ENCODE measurements around the gene SMARCAD1. TPM values are rescaled to one million over a fixed set of nuclear protein-coding genes. Genes with fewer than 3 reads are reported as not detected.

Gene SMARCAD1
- total and polyA plus RNA-seq, 2 experiments from 2014 or later, result 23.8 to 86.2 TPM

DNA sequence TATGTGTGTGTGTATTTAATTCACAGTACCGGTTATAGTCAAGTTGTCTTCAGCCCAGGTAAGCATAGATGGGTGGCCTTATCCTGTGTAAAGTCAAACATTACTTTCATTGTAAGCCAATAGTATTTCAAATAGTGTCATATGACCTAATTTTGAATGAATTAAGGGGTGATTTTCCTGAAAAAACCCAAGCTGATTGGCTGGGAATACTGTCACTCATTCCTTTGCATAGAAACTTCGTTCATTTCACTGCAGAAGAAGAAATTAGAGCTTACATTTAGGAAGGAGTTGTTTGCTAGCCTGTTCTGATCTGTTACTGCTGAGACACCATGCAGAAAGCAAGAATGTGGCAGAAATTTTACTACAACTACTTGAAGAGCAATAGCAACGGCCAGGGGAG is 45.4 kb downstream of the SMARCAD1 start (continued):
- TF ChIP-seq ZNF462 (CRISPR knock-in tag; IDR thresholded peaks at IDR 0.05), result no peak
- TF ChIP-seq STAT1 (IDR thresholded peaks at IDR 0.05; ENCODE audit: unreplicated experiment), result no peak

- Mint-ChIP-seq H3K9me3 (no peaks in the 10 kb centered on the region), H3K27me3 (ENCODE audit: insufficient read depth, low read depth, poor library complexity) (no peaks in the 10 kb centered on the region), H3K4me1 (no peaks in the 10 kb centered on the region), H3K36me3 (ENCODE audit: low read depth) (peaks cover 34% of the 10 kb centered on the region), H3K27ac (no peak overlapping the region), H3K4me3 (no peak overlapping the region)
- no peak overlapping the region for H3K4me3 ChIP-seq
- H2AFZ ChIP-seq, result no peak overlapping the region
- H3K4me2 ChIP-seq, result no peak overlapping the region
- no peak overlapping the region for H3K27ac ChIP-seq (ENCODE audit: low read depth)
- H3F3A ChIP-seq (replicated peaks; ENCODE audit: low read depth), result no peaks in the 10 kb centered on the region
- H3K36me3 ChIP-seq (ENCODE audit: insufficient read depth), result peaks cover 20% of the 10 kb centered on the region
- DNase-seq (ENCODE audit: low spot score) (no peak), ATAC-seq (no peak)
- no peaks in the 10 kb centered on the region for H4K20me1 ChIP-seq (replicated peaks; ENCODE audit: insufficient read depth)
- no peaks in the 10 kb centered on the region for H3K4me1 ChIP-seq (ENCODE audit: insufficient read depth)
- TF ChIP-seq, protein P1, sequence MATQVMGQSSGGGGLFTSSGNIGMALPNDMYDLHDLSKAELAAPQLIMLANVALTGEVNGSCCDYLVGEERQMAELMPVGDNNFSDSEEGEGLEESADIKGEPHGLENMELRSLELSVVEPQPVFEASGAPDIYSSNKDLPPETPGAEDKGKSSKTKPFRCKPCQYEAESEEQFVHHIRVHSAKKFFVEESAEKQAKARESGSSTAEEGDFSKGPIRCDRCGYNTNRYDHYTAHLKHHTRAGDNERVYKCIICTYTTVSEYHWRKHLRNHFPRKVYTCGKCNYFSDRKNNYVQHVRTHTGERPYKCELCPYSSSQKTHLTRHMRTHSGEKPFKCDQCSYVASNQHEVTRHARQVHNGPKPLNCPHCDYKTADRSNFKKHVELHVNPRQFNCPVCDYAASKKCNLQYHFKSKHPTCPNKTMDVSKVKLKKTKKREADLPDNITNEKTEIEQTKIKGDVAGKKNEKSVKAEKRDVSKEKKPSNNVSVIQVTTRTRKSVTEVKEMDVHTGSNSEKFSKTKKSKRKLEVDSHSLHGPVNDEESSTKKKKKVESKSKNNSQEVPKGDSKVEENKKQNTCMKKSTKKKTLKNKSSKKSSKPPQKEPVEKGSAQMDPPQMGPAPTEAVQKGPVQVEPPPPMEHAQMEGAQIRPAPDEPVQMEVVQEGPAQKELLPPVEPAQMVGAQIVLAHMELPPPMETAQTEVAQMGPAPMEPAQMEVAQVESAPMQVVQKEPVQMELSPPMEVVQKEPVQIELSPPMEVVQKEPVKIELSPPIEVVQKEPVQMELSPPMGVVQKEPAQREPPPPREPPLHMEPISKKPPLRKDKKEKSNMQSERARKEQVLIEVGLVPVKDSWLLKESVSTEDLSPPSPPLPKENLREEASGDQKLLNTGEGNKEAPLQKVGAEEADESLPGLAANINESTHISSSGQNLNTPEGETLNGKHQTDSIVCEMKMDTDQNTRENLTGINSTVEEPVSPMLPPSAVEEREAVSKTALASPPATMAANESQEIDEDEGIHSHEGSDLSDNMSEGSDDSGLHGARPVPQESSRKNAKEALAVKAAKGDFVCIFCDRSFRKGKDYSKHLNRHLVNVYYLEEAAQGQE (IDR thresholded peaks at IDR 0.05; ENCODE audit: unreplicated experiment), result no peak
- H3K27me3 ChIP-seq (ENCODE audit: insufficient read depth), result no peaks in the 10 kb centered on the region
- H3K9me2 ChIP-seq (ENCODE audit: insufficient read depth), result no peaks in the 10 kb centered on the region
- H3K79me2 ChIP-seq (replicated peaks; ENCODE audit: insufficient read depth), result no peaks in the 10 kb centered on the region
Measured at GRCh38 chr4:94256144-94256783, 48.6 kb downstream of the SMARCAD1 start.

All from GM23338 (cell line).